ENCODE results near the gene PTGS1.

DNA sequence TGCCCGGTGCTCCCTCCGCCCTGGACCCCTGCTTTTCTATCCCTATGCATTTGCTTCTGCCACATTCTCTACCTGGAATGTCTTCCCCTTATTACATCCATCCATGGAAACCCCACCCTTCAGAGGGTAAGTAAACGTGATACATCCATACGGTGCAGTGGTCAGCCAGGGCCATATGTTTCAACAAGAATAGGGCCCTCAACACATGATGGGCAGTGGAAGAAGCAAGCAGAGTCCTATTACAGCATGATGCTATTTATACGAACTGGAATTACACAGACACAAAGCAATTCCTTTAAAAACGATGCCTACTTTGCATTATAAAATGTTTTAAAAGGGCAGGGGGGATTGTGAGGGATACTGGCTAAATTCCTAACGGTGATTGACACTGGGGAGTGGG is 38.2 kb upstream of the PTGS1 start:
- TF ChIP-seq POLR2A (IDR thresholded peaks at IDR 0.05): no peak
- TF ChIP-seq, protein P1, sequence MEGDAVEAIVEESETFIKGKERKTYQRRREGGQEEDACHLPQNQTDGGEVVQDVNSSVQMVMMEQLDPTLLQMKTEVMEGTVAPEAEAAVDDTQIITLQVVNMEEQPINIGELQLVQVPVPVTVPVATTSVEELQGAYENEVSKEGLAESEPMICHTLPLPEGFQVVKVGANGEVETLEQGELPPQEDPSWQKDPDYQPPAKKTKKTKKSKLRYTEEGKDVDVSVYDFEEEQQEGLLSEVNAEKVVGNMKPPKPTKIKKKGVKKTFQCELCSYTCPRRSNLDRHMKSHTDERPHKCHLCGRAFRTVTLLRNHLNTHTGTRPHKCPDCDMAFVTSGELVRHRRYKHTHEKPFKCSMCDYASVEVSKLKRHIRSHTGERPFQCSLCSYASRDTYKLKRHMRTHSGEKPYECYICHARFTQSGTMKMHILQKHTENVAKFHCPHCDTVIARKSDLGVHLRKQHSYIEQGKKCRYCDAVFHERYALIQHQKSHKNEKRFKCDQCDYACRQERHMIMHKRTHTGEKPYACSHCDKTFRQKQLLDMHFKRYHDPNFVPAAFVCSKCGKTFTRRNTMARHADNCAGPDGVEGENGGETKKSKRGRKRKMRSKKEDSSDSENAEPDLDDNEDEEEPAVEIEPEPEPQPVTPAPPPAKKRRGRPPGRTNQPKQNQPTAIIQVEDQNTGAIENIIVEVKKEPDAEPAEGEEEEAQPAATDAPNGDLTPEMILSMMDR (IDR thresholded peaks at IDR 0.05): no peak
- TF ChIP-seq EP300 (IDR thresholded peaks at IDR 0.05; ENCODE audit: low read depth): no peak
- no peak for TF ChIP-seq POLR2AphosphoS5 (IDR thresholded peaks at IDR 0.05)
